H1 (cell line): ENCODE results near the gene SPECC1. TPM values are rescaled to one million over a fixed set of nuclear protein-coding genes. Genes with fewer than 3 reads are reported as not detected.

Experiments used
- CTCF ChIA-PET: fragments of 300-600 bp; sonication (Branson Sonifier 250); formaldehyde crosslinking; loops from one replicate; lab custom pipeline; 2021; ENCODE audit not compliant: partially characterized antibody; lab: Charles Lee
- POLR2A ChIA-PET: fragments of 300-600 bp; sonication (Branson Sonifier 250); formaldehyde crosslinking; loops from one replicate; lab custom pipeline; 2021; ENCODE audit warnings: inconsistent platforms; ENCODE audit not compliant: partially characterized antibody; lab: Charles Lee
- DNase-seq, 2 experiments: peaks; one replicate each; pipeline versions ENCODE4 v3.0.0 to v3.0.0-alpha.2; 2010 to 2022; ENCODE audit warnings: low spot score in 2 of 2, low read depth in 1 of 2, mixed read lengths in 1 of 2
- FAIRE-seq: peaks from 2 replicates; lab custom pipeline; 2011; peaks lifted over from hg19 to GRCh38; lab: Jason Lieb, UNC
- H2AFZ ChIP-seq: 2 replicates; pipeline ENCODE4 v1.8.1; 2012; ENCODE audit warnings: low read length, inconsistent platforms
- H2AK5ac ChIP-seq: 2 replicates; pipeline ENCODE4 v1.6.1; 2013; ENCODE audit warnings: low read depth, low read length
- H2BK120ac ChIP-seq: replicated peaks from 2 replicates; pipeline ENCODE3; 2013; ENCODE audit warnings: low read depth, low read length, inconsistent platforms
- H2BK12ac ChIP-seq: 2 replicates; pipeline ENCODE4 v1.6.1; 2013; ENCODE audit warnings: low read depth, low read length
- H2BK15ac ChIP-seq: 2 replicates; pipeline ENCODE4 v1.6.1; 2013; ENCODE audit warnings: low read length
- H2BK20ac ChIP-seq: 2 replicates; pipeline ENCODE4 v1.6.1; 2013; ENCODE audit warnings: low read length
- H2BK5ac ChIP-seq: 2 replicates; pipeline ENCODE4 v1.6.1; 2013; ENCODE audit warnings: low read depth, low read length
- H3K14ac ChIP-seq: 2 replicates; pipeline ENCODE4 v1.6.1; 2013; ENCODE audit warnings: inconsistent platforms; ENCODE audit not compliant: insufficient read length
- H3K18ac ChIP-seq: 2 replicates; pipeline ENCODE4 v1.6.1; 2013; ENCODE audit warnings: low read length; ENCODE audit errors: extremely low read depth
- H3K23ac ChIP-seq: 2 replicates; pipeline ENCODE4 v1.6.1; 2013; ENCODE audit warnings: inconsistent platforms; ENCODE audit not compliant: insufficient read length
- H3K23me2 ChIP-seq: 2 replicates; pipeline ENCODE4 v1.6.1; 2013; ENCODE audit warnings: low read depth, low read length
- H3K27ac ChIP-seq: 2 replicates; pipeline ENCODE4 v1.6.1; 2011; ENCODE audit warnings: low read depth, low read length, inconsistent platforms
- H3K27me3 ChIP-seq, 4 experiments: replicated peaks in 1 of 4; 1 replicate in 1 of 4; 2 replicates in 3 of 4; pipeline versions ENCODE4 v1.6.1 to v1.8.1; 2011 to 2013; ENCODE audit warnings: low read length in 3 of 4, mild to moderate bottlenecking in 3 of 4, inconsistent platforms in 2 of 4, mixed read lengths in 2 of 4, moderate library complexity in 1 of 4; ENCODE audit not compliant: control insufficient read depth in 3 of 4, insufficient read depth in 3 of 4; ENCODE audit errors: extremely low read depth in 1 of 4
- H3K36me3 ChIP-seq, 4 experiments: 2 replicates each; pipeline versions ENCODE4 v1.6.1 to v1.8.1; 2011 to 2013; ENCODE audit warnings: mild to moderate bottlenecking in 4 of 4, low read length in 3 of 4, moderate library complexity in 2 of 4, control low read depth in 1 of 4, inconsistent platforms in 1 of 4; ENCODE audit not compliant: insufficient read depth in 4 of 4, control insufficient read depth in 2 of 4
- H3K4ac ChIP-seq: replicated peaks from 2 replicates; pipeline ENCODE3; 2013; ENCODE audit warnings: low read length, low read depth, mixed read lengths, inconsistent platforms; ENCODE audit not compliant: insufficient read length
- H3K4me1 ChIP-seq, 4 experiments: replicated peaks in 1 of 4; 1 replicate in 1 of 4; 2 replicates in 3 of 4; pipeline versions ENCODE4 v1.6.1 to v1.8.1; 2011 to 2013; ENCODE audit warnings: low read length in 3 of 4, inconsistent platforms in 2 of 4, mixed read lengths in 1 of 4; ENCODE audit not compliant: insufficient read depth in 4 of 4, control insufficient read depth in 3 of 4
- H3K4me2 ChIP-seq, 2 experiments: 2 replicates each; pipeline versions ENCODE4 v1.6.1 to v1.8.1; 2011 to 2013; ENCODE audit warnings: low read depth in 2 of 2, low read length in 2 of 2, control low read depth in 1 of 2, inconsistent platforms in 1 of 2, mild to moderate bottlenecking in 1 of 2; ENCODE audit not compliant: insufficient read depth in 1 of 2
- H3K4me3 ChIP-seq, 4 experiments: fragments of 200-600, 300-600 bp in 1 of 4; sonication (generic), shearing (Covaris generic), sonication (Bioruptor Twin) in 1 of 4; 2 replicates each; pipeline versions ENCODE4 v1.5.1 to v1.8.1; 2011 to 2016; ENCODE audit warnings: low read length in 4 of 4, low read depth in 3 of 4, control low read depth in 2 of 4, inconsistent platforms in 2 of 4, mild to moderate bottlenecking in 2 of 4, mixed read lengths in 1 of 4, moderate library complexity in 1 of 4; ENCODE audit not compliant: insufficient read depth in 2 of 4; ENCODE audit errors: extremely low read depth in 1 of 4
- H3K56ac ChIP-seq: replicated peaks from 2 replicates; pipeline ENCODE3; 2013; ENCODE audit warnings: low read depth, mild to moderate bottlenecking, mixed read lengths, low read length, inconsistent platforms; ENCODE audit not compliant: insufficient read length
- H3K79me1 ChIP-seq: 2 replicates; pipeline ENCODE4 v1.6.1; 2013; ENCODE audit warnings: low read depth, low read length, control low read depth
- H3K79me2 ChIP-seq, 2 experiments: 2 replicates each; pipeline versions ENCODE4 v1.6.1 to v1.8.1; 2012 to 2013; ENCODE audit warnings: low read length in 2 of 2, mild to moderate bottlenecking in 2 of 2, inconsistent platforms in 1 of 2; ENCODE audit not compliant: insufficient read depth in 2 of 2, control insufficient read depth in 1 of 2
- H3K9ac ChIP-seq, 4 experiments: replicated peaks in 1 of 4; 1 replicate in 1 of 4; 2 replicates in 3 of 4; pipeline versions ENCODE4 v1.6.1 to v1.8.1; 2011 to 2013; ENCODE audit warnings: low read depth in 3 of 4, low read length in 3 of 4, control low read depth in 2 of 4, mild to moderate bottlenecking in 2 of 4, moderate library complexity in 2 of 4, inconsistent platforms in 1 of 4; ENCODE audit errors: extremely low read depth in 1 of 4
- H3K9me3 ChIP-seq, 2 experiments: 2 replicates each; pipeline versions ENCODE4 v1.6.1 to v1.8.1; 2012 to 2013; ENCODE audit warnings: mild to moderate bottlenecking in 2 of 2, moderate library complexity in 2 of 2, control low read depth in 1 of 2, inconsistent platforms in 1 of 2, low read depth in 1 of 2, low read length in 1 of 2, mixed read lengths in 1 of 2; ENCODE audit not compliant: insufficient read depth in 2 of 2
- H4K20me1 ChIP-seq, 2 experiments: replicated peaks in 1 of 2; 2 replicates each; pipeline versions ENCODE3 to v1.8.1; 2011 to 2013; ENCODE audit warnings: inconsistent platforms in 2 of 2, low read length in 2 of 2, mild to moderate bottlenecking in 1 of 2; ENCODE audit not compliant: insufficient read depth in 2 of 2, control insufficient read depth in 1 of 2
- H4K5ac ChIP-seq: 2 replicates; pipeline ENCODE4 v1.6.1; 2013; ENCODE audit warnings: low read length, low read depth, mixed read lengths, inconsistent platforms; ENCODE audit not compliant: insufficient read length
- H4K8ac ChIP-seq: 2 replicates; pipeline ENCODE4 v1.8.0; 2013; ENCODE audit warnings: mild to moderate bottlenecking, moderate library complexity, low read length, inconsistent platforms; ENCODE audit not compliant: insufficient read depth; ENCODE audit errors: extremely low read depth
- H4K91ac ChIP-seq: replicated peaks from 2 replicates; pipeline ENCODE3; 2013; ENCODE audit warnings: low read length, mixed read lengths, inconsistent platforms; ENCODE audit not compliant: insufficient read length
- BACH1 ChIP-seq: IDR thresholded peaks from 2 replicates; pipeline ENCODE4 v1.6.1; 2012; ENCODE audit warnings: low read length, improper control_type of control experiment
- BCL11A ChIP-seq, 2 experiments: IDR thresholded peaks; one replicate each; pipeline ENCODE4 v1.6.1; 2011; ENCODE audit warnings: low read depth in 2 of 2, low read length in 2 of 2, mild to moderate bottlenecking in 2 of 2
- CTCF ChIP-seq, 3 experiments: IDR thresholded peaks; 1 replicate in 2 of 3; 2 replicates in 1 of 3; pipeline versions ENCODE4 v1.5.1 to v1.6.1; 2011; ENCODE audit warnings: low read length in 3 of 3, mild to moderate bottlenecking in 3 of 3, inconsistent platforms in 2 of 3, low read depth in 1 of 3, moderate library complexity in 1 of 3; ENCODE audit not compliant: insufficient read depth in 1 of 3; ENCODE audit errors: control extremely low read depth in 1 of 3
- GTF2F1 ChIP-seq: IDR thresholded peaks from 2 replicates; pipeline ENCODE4 v1.6.1; 2012; ENCODE audit warnings: low read depth, low read length, improper control_type of control experiment, borderline replicate concordance
- MAX ChIP-seq: IDR thresholded peaks from 2 replicates; pipeline ENCODE4 v1.6.1; 2012; ENCODE audit warnings: inconsistent platforms
- NRF1 ChIP-seq: IDR thresholded peaks from 2 replicates; pipeline ENCODE4 v1.6.1; 2011; ENCODE audit warnings: mild to moderate bottlenecking, low read depth, low read length, improper control_type of control experiment
- USF2 ChIP-seq: IDR thresholded peaks from 2 replicates; pipeline ENCODE4 v1.6.1; 2011; ENCODE audit warnings: low read length, improper control_type of control experiment
- WGBS, 2 experiments: shearing (Covaris generic) in 1 of 2; methylation state at CpG; one replicate each; pipeline versions ENCODE4 v1.1.6 to v1.1.7; 2013 to 2015; ENCODE audit warnings: low lambda C conversion rate in 2 of 2, mixed read lengths in 2 of 2, inconsistent platforms in 1 of 2, low coverage in 1 of 2, missing lambda C conversion rate in 1 of 2; ENCODE audit not compliant: insufficient replicate concordance in 2 of 2, insufficient coverage in 1 of 2, insufficient read length in 1 of 2; ENCODE audit errors: extremely low coverage in 1 of 2, missing lambda C conversion rate in 1 of 2; 5-methylcytosine and 5-hydroxymethylcytosine counted together
- polyA plus RNA-seq, 7 experiments: library from polyadenylated mRNA; depleted of rRNA in 3 of 7; stranded (reverse) in 5 of 7; unstranded in 2 of 7; fragments of >200 nt in 5 of 7; fragments of 200-250 nt in 2 of 7; gene quantifications; 1 replicate in 5 of 7; 2 replicates in 1 of 7; 4 replicates in 1 of 7; pipeline versions ENCODE4 v1.2.1 to v1.2.3, GENCODE V29; 2011 to 2013; ENCODE audit warnings: missing spikeins in 2 of 7, mixed read lengths in 2 of 7
- total RNA-seq: library from RNA; stranded (reverse); fragmentation: NEBNext Ultra II Directional; extraction: Animal tissue kit (Norgen Biotek cat#: 25700); gene quantifications from 2 replicates; pipeline ENCODE4 v1.2.1, GENCODE V29; 2021

Gene SPECC1
- total and polyA plus RNA-seq, 2 of the 8 experiments (the other 6 are each of a cell fraction or from before 2014, with no cell fraction given): 35.8 to 87.9 TPM

GRCh38 chr17:20226814-20227482 lies 217.8 kb downstream of the SPECC1 start:
- H3K4me2 ChIP-seq: no peak overlapping the region
- H4K20me1 ChIP-seq: peaks cover 5 to 8% of the 10 kb centered on the region in 2 experiments
- 48% methylated on average over 8 of the region's 8 CpGs; no CpG with 5 or more reads in 1 of the 2 experiments for WGBS, 2 experiments
- peaks cover 2 to 16% (median 10%) of the 10 kb centered on the region in 4 experiments for H3K4me1 ChIP-seq
- no peak overlapping the region for H3K9ac ChIP-seq
- no peak overlapping the region for H3K23ac ChIP-seq
- no peaks in the 10 kb centered on the region for H3K23me2 ChIP-seq
- no peak overlapping the region for H3K4ac ChIP-seq
- peak overlapping the region; percentile 32 for H4K5ac ChIP-seq
- no peak overlapping the region for H2AK5ac ChIP-seq
- no peak overlapping the region for H2AFZ ChIP-seq
- no peak overlapping the region for H2BK120ac ChIP-seq
- H3K18ac ChIP-seq: no peak overlapping the region
- ChIA-PET CTCF (interaction anchor here (0.7 to 4.4 kb wide), 32 partner anchors 10 to 938 kb away, joined by 3 to 30 read pairs (median 4); no protein-coding TSS in a partner anchor), POLR2A (interaction anchor here (0.5 to 1.3 kb wide), 3 partner anchors 69 to 88 kb away, joined by 3 to 5 read pairs (median 3); no protein-coding TSS in a partner anchor)
- H2BK5ac ChIP-seq: no peak overlapping the region
- peaks cover 0 to 45% of the 10 kb centered on the region in 2 experiments; a peak in 2 of 4 replicates for H3K79me2 ChIP-seq
- H3K27me3 ChIP-seq: no peaks in the 10 kb centered on the region
- no peak overlapping the region; the same call in 1 of the 2 replicates for H3K27ac ChIP-seq
- H3K9me3 ChIP-seq: no peaks in the 10 kb centered on the region
- H3K4me3 ChIP-seq: no peak overlapping the region
- DNase-seq (peak; percentile 74 to 93), FAIRE-seq (peak; percentile 77)
- peaks cover 4% of the 10 kb centered on the region; the same call in 1 of the 2 replicates for H3K79me1 ChIP-seq
- H4K8ac ChIP-seq: no peak overlapping the region
- H2BK12ac ChIP-seq: no peak overlapping the region
- H2BK20ac ChIP-seq: no peak overlapping the region
- no peak overlapping the region for H2BK15ac ChIP-seq
- peaks cover under 1 to 22% (median 9%) of the 10 kb centered on the region in 4 experiments; a peak in 6 of 8 replicates for H3K36me3 ChIP-seq
- no peak overlapping the region for H3K14ac ChIP-seq
- peak overlapping the region; percentile 8 for H4K91ac ChIP-seq
- H3K56ac ChIP-seq: no peak overlapping the region
- no peak for TF ChIP-seq NRF1
- TF ChIP-seq USF2: no peak
- no peak for TF ChIP-seq GTF2F1
- 0 out of 2 replicates have a peak, but pooled peaks have one; percentile 2 for TF ChIP-seq BACH1
- no peak for TF ChIP-seq BCL11A (IDR thresholded peaks at IDR 0.05; ENCODE audit: low read depth in 2 of 2, low read length in 2 of 2)
- TF ChIP-seq CTCF (IDR thresholded peaks at IDR 0.05; ENCODE audit: control extremely low read depth in 1 of 3, insufficient read depth in 1 of 3, low read depth in 1 of 3, low read length in 3 of 3): peak; percentile 87 to 95 (median 89)
- peak; percentile 47; the same call in 1 of the 2 replicates for TF ChIP-seq MAX
